ENCODE results near the gene RTP3.

The RTP3 gene

GRCh38 chr3:46538803-46539442 lies 41.1 kb downstream of the RTP3 start:
- DNase-seq: no peak
- no peaks in the 10 kb centered on the region for H3K36me3 Mint-ChIP-seq (ENCODE audit: low read depth)
- no peaks in the 10 kb centered on the region for H3K9me3 Mint-ChIP-seq
- H3K4me3 Mint-ChIP-seq: no peak overlapping the region
- H3K4me1 Mint-ChIP-seq: peaks cover 25% of the 10 kb centered on the region
- H3K27me3 Mint-ChIP-seq (ENCODE audit: low read depth, poor library complexity): peaks cover 8% of the 10 kb centered on the region
- H3K27ac Mint-ChIP-seq: no peak overlapping the region
- TF ChIP-seq CTCF (IDR thresholded peaks at IDR 0.05): no peak

GRCh38 chr3:46539443-46540005 lies 41.7 kb downstream of the RTP3 start:
- peaks cover 10% of the 10 kb centered on the region for H3K27me3 Mint-ChIP-seq (ENCODE audit: low read depth, poor library complexity)
- no peaks in the 10 kb centered on the region for H3K36me3 Mint-ChIP-seq (ENCODE audit: low read depth)
- no peak overlapping the region for H3K27ac Mint-ChIP-seq
- no peaks in the 10 kb centered on the region for H3K9me3 Mint-ChIP-seq
- no peak for DNase-seq
- no peak overlapping the region for H3K4me3 Mint-ChIP-seq
- H3K4me1 Mint-ChIP-seq: peaks cover 25% of the 10 kb centered on the region
- no peak for TF ChIP-seq CTCF (IDR thresholded peaks at IDR 0.05)

GRCh38 chr3:46540550-46540949 lies 42.8 kb downstream of the RTP3 start:
- Mint-ChIP-seq H3K4me1 (peaks cover 25% of the 10 kb centered on the region), H3K27me3 (ENCODE audit: low read depth, poor library complexity) (peaks cover 13% of the 10 kb centered on the region), H3K27ac (no peak overlapping the region), H3K4me3 (no peak overlapping the region), H3K9me3 (no peaks in the 10 kb centered on the region), H3K36me3 (ENCODE audit: low read depth) (no peaks in the 10 kb centered on the region)
- DNase-seq: no peak
- no peak for TF ChIP-seq CTCF (IDR thresholded peaks at IDR 0.05)

GRCh38 chr3:46541835-46542234 lies 44.1 kb downstream of the RTP3 start:
- no peaks in the 10 kb centered on the region for H3K9me3 Mint-ChIP-seq
- no peak for DNase-seq
- H3K27ac Mint-ChIP-seq: no peak overlapping the region
- H3K4me1 Mint-ChIP-seq: peaks cover 25% of the 10 kb centered on the region
- peaks cover 17% of the 10 kb centered on the region for H3K27me3 Mint-ChIP-seq (ENCODE audit: low read depth, poor library complexity)
- TF ChIP-seq CTCF (IDR thresholded peaks at IDR 0.05): no peak
- no peaks in the 10 kb centered on the region for H3K36me3 Mint-ChIP-seq (ENCODE audit: low read depth)
- H3K4me3 Mint-ChIP-seq: no peak overlapping the region

GRCh38 chr3:46542344-46542743 lies 44.6 kb downstream of the RTP3 start:
- no peaks in the 10 kb centered on the region for H3K9me3 Mint-ChIP-seq
- H3K27ac Mint-ChIP-seq: no peak overlapping the region
- H3K27me3 Mint-ChIP-seq (ENCODE audit: low read depth, poor library complexity): peaks cover 17% of the 10 kb centered on the region
- TF ChIP-seq CTCF (IDR thresholded peaks at IDR 0.05): no peak
- no peak overlapping the region for H3K4me3 Mint-ChIP-seq
- H3K36me3 Mint-ChIP-seq (ENCODE audit: low read depth): no peaks in the 10 kb centered on the region
- no peak for DNase-seq
- peaks cover 25% of the 10 kb centered on the region for H3K4me1 Mint-ChIP-seq

- H3K36me3 Mint-ChIP-seq (ENCODE audit: low read depth): no peaks in the 10 kb centered on the region
- no peak overlapping the region for H3K4me3 Mint-ChIP-seq
- peaks cover 17% of the 10 kb centered on the region for H3K27me3 Mint-ChIP-seq (ENCODE audit: low read depth, poor library complexity)
- no peak for TF ChIP-seq CTCF (IDR thresholded peaks at IDR 0.05)
- no peaks in the 10 kb centered on the region for H3K9me3 Mint-ChIP-seq
- no peak for DNase-seq
- H3K27ac Mint-ChIP-seq: no peak overlapping the region
- peaks cover 25% of the 10 kb centered on the region for H3K4me1 Mint-ChIP-seq
Measured at GRCh38 chr3:46542801-46543201, 45.0 kb downstream of the RTP3 start.

Data from nephron progenitor cell (in vitro differentiated cells).